Fibroblast of lung (primary cell): Measurements from ENCODE around the gene PRDX3. TPM values are rescaled to one million over a fixed set of nuclear protein-coding genes. Genes with fewer than 3 reads are reported as not detected.
A peak's percentile ranks its signal among the peaks of the same experiment; 100 is the strongest.

ENCODE experiments used
- DNase-seq, 2 donors: peaks; one replicate each; pipeline versions ENCODE4 v3.0.0 to v3.0.0-alpha.2; 2010; ENCODE audit warnings: low read depth in 2 of 2
- H2AFZ ChIP-seq: 2 replicates; pipeline ENCODE4 v1.5.1; 2012; ENCODE audit warnings: low read length, control low read depth, inconsistent platforms
- H3K27ac ChIP-seq: 2 replicates; pipeline ENCODE4 v1.5.1; 2011; ENCODE audit warnings: low read length, control low read depth; ENCODE audit not compliant: insufficient read depth
- H3K27me3 ChIP-seq: 2 replicates; pipeline ENCODE4 v1.5.1; 2011; ENCODE audit warnings: mild to moderate bottlenecking, low read length; ENCODE audit not compliant: control insufficient read depth, insufficient read depth
- H3K36me3 ChIP-seq: 2 replicates; pipeline ENCODE4 v1.5.1; 2011; ENCODE audit warnings: low read length; ENCODE audit not compliant: control insufficient read depth, insufficient read depth
- H3K4me1 ChIP-seq: 2 replicates; pipeline ENCODE4 v1.5.1; 2011; ENCODE audit warnings: low read length; ENCODE audit not compliant: control insufficient read depth, insufficient read depth; ENCODE audit errors: extremely low read depth
- H3K4me2 ChIP-seq: 2 replicates; pipeline ENCODE4 v1.5.1; 2011; ENCODE audit warnings: low read length, control low read depth; ENCODE audit not compliant: insufficient read depth; ENCODE audit errors: extremely low read depth
- H3K4me3 ChIP-seq, 4 experiments: fragments of 200-600 bp in 1 of 4; sonication (generic) in 1 of 4; replicated peaks in 1 of 4; 2 replicates each; pipeline ENCODE4 v1.5.1; 2011 to 2016; ENCODE audit warnings: low read length in 4 of 4, low read depth in 3 of 4, mild to moderate bottlenecking in 3 of 4, control low read depth in 2 of 4, inconsistent platforms in 1 of 4, mixed read lengths in 1 of 4; ENCODE audit not compliant: insufficient read depth in 1 of 4; ENCODE audit errors: control extremely low read depth in 1 of 4
- H3K79me2 ChIP-seq: 2 replicates; pipeline ENCODE4 v1.5.1; 2012; ENCODE audit warnings: mild to moderate bottlenecking, low read length, inconsistent platforms; ENCODE audit not compliant: control insufficient read depth, insufficient read depth
- H3K9ac ChIP-seq: 2 replicates; pipeline ENCODE4 v1.5.1; 2011; ENCODE audit warnings: mild to moderate bottlenecking, low read length, control low read depth; ENCODE audit not compliant: insufficient read depth
- H3K9me3 ChIP-seq: 2 replicates; pipeline ENCODE4 v1.5.1; 2012; ENCODE audit warnings: low read depth, low read length; ENCODE audit not compliant: control insufficient read depth, insufficient read depth
- H4K20me1 ChIP-seq: 2 replicates; pipeline ENCODE4 v1.5.1; 2011; ENCODE audit warnings: low read length; ENCODE audit not compliant: control insufficient read depth, insufficient read depth; ENCODE audit errors: extremely low read depth
- EZH2 ChIP-seq: IDR thresholded peaks from 2 replicates; pipeline ENCODE4 v1.5.1; 2012; ENCODE audit warnings: low read length, control low read depth, mild to moderate bottlenecking; ENCODE audit errors: missing control alignments
- polyA plus RNA-seq, 2 donors: library from polyadenylated mRNA; depleted of rRNA in 1 of 2; stranded (reverse) in 1 of 2; unstranded in 1 of 2; fragments of >200 nt; gene quantifications; 2 replicates each; pipeline ENCODE4 v1.2.1, GENCODE V29; 2011 to 2012; ENCODE audit warnings: missing spikeins in 1 of 2
- total RNA-seq: library from RNA; depleted of rRNA; stranded (reverse); fragments of >200 nt; gene quantifications from 2 replicates; pipeline ENCODE4 v1.2.1, GENCODE V29; 2014
- TF ChIP-seq, protein P1 (sequence below), 2 donors: IDR thresholded peaks in 1 of 2; conservative IDR thresholded peaks in 1 of 2; 1 replicate in 1 of 2; 2 replicates in 1 of 2; pipeline ENCODE4 v1.5.1; 2011 to 2012; ENCODE audit warnings: low read length in 2 of 2, control low read depth in 1 of 2, inconsistent platforms in 1 of 2, low read depth in 1 of 2, mild to moderate bottlenecking in 1 of 2

Gene PRDX3
- total and polyA plus RNA-seq, 2 donors (not counting 1 experiment from before 2014, with no cell fraction given) = 287 to 303 TPM

DNA sequence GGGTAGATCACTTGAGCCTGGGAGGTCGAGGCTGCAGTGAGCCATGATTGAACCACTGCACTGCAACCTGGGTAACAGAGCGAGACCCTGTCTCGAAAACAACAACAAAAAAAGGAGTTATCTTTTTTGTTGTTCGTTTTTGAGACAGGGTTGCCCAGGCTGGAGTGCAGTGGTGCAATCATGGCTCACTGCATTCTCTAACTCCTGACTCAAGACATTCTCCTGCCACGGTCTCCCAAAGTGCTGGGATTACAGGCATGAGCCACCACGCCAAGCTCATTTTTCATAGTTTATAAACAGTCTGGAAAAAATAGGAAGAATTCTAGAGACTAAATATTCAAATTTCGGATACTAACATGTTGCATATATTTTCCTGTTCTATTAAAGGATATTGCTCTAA is 42.5 kb downstream of the PRDX3 start:
- TF ChIP-seq, protein P1, sequence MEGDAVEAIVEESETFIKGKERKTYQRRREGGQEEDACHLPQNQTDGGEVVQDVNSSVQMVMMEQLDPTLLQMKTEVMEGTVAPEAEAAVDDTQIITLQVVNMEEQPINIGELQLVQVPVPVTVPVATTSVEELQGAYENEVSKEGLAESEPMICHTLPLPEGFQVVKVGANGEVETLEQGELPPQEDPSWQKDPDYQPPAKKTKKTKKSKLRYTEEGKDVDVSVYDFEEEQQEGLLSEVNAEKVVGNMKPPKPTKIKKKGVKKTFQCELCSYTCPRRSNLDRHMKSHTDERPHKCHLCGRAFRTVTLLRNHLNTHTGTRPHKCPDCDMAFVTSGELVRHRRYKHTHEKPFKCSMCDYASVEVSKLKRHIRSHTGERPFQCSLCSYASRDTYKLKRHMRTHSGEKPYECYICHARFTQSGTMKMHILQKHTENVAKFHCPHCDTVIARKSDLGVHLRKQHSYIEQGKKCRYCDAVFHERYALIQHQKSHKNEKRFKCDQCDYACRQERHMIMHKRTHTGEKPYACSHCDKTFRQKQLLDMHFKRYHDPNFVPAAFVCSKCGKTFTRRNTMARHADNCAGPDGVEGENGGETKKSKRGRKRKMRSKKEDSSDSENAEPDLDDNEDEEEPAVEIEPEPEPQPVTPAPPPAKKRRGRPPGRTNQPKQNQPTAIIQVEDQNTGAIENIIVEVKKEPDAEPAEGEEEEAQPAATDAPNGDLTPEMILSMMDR (conservative IDR thresholded peaks at IDR 0.05 in 1 of 2, IDR thresholded peaks at IDR 0.05 in 1 of 2; ENCODE audit: low read depth in 1 of 2, low read length in 2 of 2) = no peak
- no peak for TF ChIP-seq EZH2
- peak in 1 of 2 donors; percentile 66 for DNase-seq
- Histone ChIP-seq H3K4me1 (peaks cover 4% of the 10 kb centered on the region), H4K20me1 (no peaks in the 10 kb centered on the region), H3K9ac (no peak overlapping the region), H3K27me3 (no peaks in the 10 kb centered on the region), H3K4me2 (no peak overlapping the region), H2AFZ (no peak overlapping the region), H3K9me3 (no peaks in the 10 kb centered on the region), H3K27ac (peak overlapping the region; percentile 27), H3K79me2 (no peaks in the 10 kb centered on the region), H3K36me3 (peaks cover 8% of the 10 kb centered on the region), H3K4me3 (no peak overlapping the region)

DNA sequence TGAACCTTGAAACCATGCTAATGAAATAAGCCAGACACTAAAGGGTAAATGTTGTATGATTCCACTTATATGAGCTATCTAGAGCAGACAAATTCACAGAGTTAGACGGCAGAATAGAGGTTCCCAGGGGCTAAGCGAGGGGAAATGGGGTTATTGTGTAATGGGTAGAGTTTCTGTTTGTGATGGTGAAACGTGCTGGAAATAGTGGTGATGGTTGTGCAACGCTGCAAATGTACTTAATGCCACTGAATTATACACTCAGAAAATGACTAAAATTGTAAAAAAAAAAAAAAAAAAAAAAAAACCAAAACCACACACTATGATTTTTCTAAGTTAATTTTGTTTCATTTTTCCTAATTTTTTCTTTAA is 43.1 kb downstream of the PRDX3 start:
- peak in 1 of 2 donors; percentile 96 for DNase-seq
- Histone ChIP-seq H3K9ac (no peak overlapping the region), H2AFZ (no peak overlapping the region), H3K4me2 (no peak overlapping the region), H3K27me3 (no peaks in the 10 kb centered on the region), H3K4me1 (peaks cover 4% of the 10 kb centered on the region), H3K4me3 (no peak overlapping the region), H3K36me3 (peaks cover 8% of the 10 kb centered on the region), H3K9me3 (no peaks in the 10 kb centered on the region), H3K79me2 (no peaks in the 10 kb centered on the region), H4K20me1 (no peaks in the 10 kb centered on the region), H3K27ac (peak overlapping the region; percentile 34)
- TF ChIP-seq, protein P1 (conservative IDR thresholded peaks at IDR 0.05 in 1 of 2, IDR thresholded peaks at IDR 0.05 in 1 of 2; ENCODE audit: low read depth in 1 of 2, low read length in 2 of 2) = no peak
- no peak for TF ChIP-seq EZH2

DNA sequence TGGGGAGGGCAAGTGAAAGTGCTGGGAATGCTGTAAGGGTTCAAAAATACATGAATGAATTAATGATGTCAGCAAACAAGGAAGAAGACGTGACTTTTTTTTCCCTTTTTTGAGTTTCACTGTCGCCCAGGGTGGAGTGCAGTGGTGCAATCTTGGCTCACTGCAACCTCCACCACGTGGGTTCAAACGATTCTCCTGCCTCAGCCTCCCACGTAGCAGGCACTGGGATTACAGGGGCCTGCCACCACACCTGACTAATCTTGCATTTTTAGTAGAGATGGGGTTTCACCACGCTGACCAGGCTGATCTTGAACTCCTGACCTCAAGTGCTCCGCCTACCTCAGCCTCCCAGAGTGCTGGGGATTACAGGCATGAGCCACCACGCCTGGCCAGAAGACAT is 44.7 kb downstream of the PRDX3 start:
- no peak overlapping the region for H3K4me3 ChIP-seq
- no peaks in the 10 kb centered on the region for H3K27me3 ChIP-seq
- peaks cover 8% of the 10 kb centered on the region for H3K36me3 ChIP-seq

More for the DNA sequence above, 44.7 kb downstream of the PRDX3 start:
- Histone ChIP-seq H3K4me2 (no peak overlapping the region), H3K79me2 (no peaks in the 10 kb centered on the region), H3K9me3 (no peaks in the 10 kb centered on the region), H3K4me1 (peaks cover 4% of the 10 kb centered on the region), H4K20me1 (no peaks in the 10 kb centered on the region), H3K27ac (no peak overlapping the region), H2AFZ (no peak overlapping the region), H3K9ac (no peak overlapping the region)
- no peak for DNase-seq
- TF ChIP-seq EZH2 = no peak
- TF ChIP-seq, protein P1 (conservative IDR thresholded peaks at IDR 0.05 in 1 of 2, IDR thresholded peaks at IDR 0.05 in 1 of 2; ENCODE audit: low read depth in 1 of 2, low read length in 2 of 2) = no peak
